ENCODE measurements around the gene TRAM2.

The TRAM2 gene

DNA sequence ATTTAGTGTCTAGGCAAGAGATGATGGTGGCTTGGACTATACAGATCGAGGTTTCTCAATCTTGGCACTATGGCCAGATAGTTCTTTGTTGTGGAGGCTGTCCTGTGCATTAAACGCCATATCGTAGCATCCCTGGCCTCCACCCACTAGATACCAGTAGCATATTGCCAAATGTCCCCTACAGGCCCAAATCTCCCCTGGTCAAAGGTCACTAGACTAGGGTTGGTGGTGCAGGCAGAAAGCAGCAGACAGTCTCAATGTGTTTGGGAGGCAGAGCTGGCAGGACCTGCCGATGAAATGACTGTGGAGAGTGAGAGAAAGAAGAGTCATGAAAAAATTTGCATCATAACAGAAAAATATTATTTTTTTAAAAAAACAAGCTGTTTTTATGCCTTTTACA, 63.0 kb downstream of the TRAM2 start:
- TF ChIP-seq, protein P1, sequence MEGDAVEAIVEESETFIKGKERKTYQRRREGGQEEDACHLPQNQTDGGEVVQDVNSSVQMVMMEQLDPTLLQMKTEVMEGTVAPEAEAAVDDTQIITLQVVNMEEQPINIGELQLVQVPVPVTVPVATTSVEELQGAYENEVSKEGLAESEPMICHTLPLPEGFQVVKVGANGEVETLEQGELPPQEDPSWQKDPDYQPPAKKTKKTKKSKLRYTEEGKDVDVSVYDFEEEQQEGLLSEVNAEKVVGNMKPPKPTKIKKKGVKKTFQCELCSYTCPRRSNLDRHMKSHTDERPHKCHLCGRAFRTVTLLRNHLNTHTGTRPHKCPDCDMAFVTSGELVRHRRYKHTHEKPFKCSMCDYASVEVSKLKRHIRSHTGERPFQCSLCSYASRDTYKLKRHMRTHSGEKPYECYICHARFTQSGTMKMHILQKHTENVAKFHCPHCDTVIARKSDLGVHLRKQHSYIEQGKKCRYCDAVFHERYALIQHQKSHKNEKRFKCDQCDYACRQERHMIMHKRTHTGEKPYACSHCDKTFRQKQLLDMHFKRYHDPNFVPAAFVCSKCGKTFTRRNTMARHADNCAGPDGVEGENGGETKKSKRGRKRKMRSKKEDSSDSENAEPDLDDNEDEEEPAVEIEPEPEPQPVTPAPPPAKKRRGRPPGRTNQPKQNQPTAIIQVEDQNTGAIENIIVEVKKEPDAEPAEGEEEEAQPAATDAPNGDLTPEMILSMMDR (IDR thresholded peaks at IDR 0.05), result no peak
- no peak for DNase-seq (ENCODE audit: low spot score)
- H3K27ac ChIP-seq, result peak overlapping the region; percentile 44 to 92
- H3K4me3 ChIP-seq, result no peak overlapping the region

DNA sequence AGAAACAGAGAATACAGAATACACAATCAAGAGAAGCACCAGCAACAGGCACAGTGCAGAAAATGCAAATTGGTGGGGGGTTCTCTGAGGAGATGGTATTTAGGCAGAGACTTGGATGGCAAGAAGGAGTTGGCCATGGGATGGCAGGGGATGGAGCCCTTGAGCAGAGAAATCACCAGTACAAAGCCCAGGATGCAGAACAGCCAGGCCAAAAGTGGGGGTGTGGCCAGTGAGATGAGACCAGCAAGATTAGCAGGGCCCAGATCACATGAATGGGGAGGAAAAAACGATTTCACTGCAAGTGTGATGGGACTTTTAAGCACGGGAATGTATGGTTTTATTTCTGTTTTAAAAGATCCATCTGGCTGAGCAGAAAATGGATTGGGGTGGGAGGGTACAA, 63.4 kb downstream of the TRAM2 start:
- Histone ChIP-seq H3K4me3 (no peak overlapping the region), H3K27ac (peak overlapping the region; percentile 86 to 92)
- no peak for DNase-seq (ENCODE audit: low spot score)
- TF ChIP-seq, protein P1 (IDR thresholded peaks at IDR 0.05), result no peak

DNA sequence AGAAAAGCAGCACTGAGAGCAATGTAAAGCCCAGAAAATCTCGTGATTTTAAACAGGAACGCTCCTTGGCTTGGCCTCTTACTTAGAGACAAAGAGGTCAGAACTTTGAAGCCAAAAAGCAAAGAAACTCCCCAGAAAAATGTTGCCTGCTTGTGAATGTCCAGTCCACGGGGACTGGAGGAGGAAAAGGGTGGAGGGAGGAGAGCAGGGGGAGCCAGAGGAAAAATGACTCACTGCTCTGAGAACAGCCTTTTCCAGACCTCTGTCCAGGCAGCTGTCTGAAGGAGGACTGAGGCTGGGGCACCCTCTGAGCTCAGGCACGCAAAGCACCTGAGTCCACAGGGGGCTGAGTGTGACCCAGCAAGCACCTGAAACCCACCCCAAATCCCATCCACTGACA, 64.7 kb downstream of the TRAM2 start:
- TF ChIP-seq, protein P1 (IDR thresholded peaks at IDR 0.05), result no peak
- Histone ChIP-seq H3K4me3 (peak overlapping the region; percentile 24), H3K27ac (peak overlapping the region; percentile 86 to 92)
- peak; percentile 86 for DNase-seq (ENCODE audit: low spot score)

DNA sequence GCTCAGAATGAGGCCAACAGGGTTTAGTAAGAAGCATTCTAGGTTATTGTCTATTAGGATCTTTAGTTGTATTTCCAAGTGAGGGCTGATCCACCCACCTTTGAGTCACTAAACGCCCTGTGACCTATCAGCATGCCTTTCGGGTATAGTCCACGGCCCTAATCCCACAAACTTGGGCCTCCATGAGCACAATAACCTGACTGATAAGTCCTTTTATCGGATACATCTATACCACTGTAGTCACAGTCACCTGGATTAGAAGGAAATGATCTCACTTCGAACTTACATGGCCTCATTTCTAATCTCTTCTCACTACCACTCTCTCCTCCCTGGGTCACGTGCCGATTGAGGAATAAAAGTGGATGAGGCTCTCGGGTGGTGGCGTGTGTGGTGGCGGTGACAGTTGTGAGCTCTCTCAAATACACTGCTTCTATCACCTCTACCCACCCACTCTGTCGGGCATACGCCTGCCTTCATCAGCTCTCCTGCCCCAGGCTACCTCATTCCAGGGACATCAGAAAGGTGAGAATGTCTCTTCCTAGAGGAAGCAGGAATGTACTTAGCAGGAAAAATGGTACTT, 65.2 kb downstream of the TRAM2 start:
- TF ChIP-seq, protein P1 (IDR thresholded peaks at IDR 0.05), result no peak
- peak overlapping the region; percentile 24 for H3K4me3 ChIP-seq
- DNase-seq (ENCODE audit: low spot score), result no peak
- H3K27ac ChIP-seq, result peak overlapping the region; percentile 86 to 92

DNA sequence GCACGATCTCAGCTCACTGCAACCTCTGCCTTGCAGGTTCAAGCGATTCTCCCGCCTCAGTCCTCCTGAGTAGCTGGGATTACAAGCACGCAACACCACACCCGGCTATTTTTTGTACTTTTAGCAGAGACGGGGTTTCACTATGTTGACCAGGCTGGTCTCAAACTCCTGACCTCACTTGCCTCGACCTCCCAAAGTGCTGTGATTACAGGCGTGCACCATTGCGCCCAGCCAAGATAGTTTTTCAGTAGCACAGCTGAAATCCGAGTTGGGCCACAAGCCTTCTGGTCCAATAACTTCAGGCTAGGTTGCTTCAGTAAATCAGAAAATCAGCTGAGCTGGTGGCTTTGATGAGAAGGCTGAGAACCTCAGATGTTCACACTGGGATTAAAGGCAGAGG, 65.7 kb downstream of the TRAM2 start:
- Histone ChIP-seq H3K27ac (peak overlapping the region; percentile 86 to 92), H3K4me3 (no peak overlapping the region)
- TF ChIP-seq, protein P1 (IDR thresholded peaks at IDR 0.05), result no peak
- DNase-seq (ENCODE audit: low spot score), result peak; percentile 59

DNA sequence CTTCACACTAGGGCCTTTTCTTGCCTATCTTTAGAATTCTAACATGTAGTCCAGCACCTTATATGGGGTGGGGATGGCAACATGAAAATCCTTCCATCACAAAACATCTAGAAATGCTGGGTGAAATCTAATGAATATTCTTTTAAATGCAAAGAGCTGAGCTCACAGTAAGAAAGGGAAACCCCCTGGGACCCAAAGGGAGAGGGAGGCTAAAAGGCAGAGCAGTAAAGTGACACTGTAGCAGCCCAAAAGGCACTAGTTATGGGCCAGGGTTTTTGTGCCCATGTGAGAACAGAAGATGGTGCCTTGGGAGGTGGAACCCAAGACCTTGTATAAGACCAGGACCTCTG, 66.7 kb downstream of the TRAM2 start:
- TF ChIP-seq, protein P1 (IDR thresholded peaks at IDR 0.05), result no peak
- DNase-seq (ENCODE audit: low spot score), result no peak
- Histone ChIP-seq H3K27ac (peak overlapping the region; percentile 52 to 86), H3K4me3 (no peak overlapping the region)
